ENCODE data around the gene ASH1L.

- TF ChIP-seq NFE2 (IDR thresholded peaks at IDR 0.05; ENCODE audit: low read depth) (no peak), ATF2 (CRISPR knock-in tag; IDR thresholded peaks at IDR 0.05) (no peak), SRSF9 (IDR thresholded peaks at IDR 0.05; ENCODE audit: borderline replicate concordance, low read depth, low read length) (no peak), ATF7 (IDR thresholded peaks at IDR 0.05) (no peak)
Observed at GRCh38 chr1:155296661-155297060, 265.9 kb downstream of the ASH1L start.
